Measurements from ENCODE around the gene LRFN2. TPM values are rescaled to one million over a fixed set of nuclear protein-coding genes. Genes with fewer than 3 reads are reported as not detected.

The LRFN2 gene
- total RNA-seq, 1 experiment from 2014 or later: 26.6 TPM

- Histone ChIP-seq H3K9me3 (ENCODE audit: low read depth, low read length, poor library complexity, severe bottlenecking) (no peaks in the 10 kb centered on the region), H3K27ac (ENCODE audit: low read depth, low read length, poor library complexity, severe bottlenecking) (peak overlapping the region; percentile 86), H3K4me3 (ENCODE audit: low read depth, low read length, poor library complexity, severe bottlenecking) (no peak overlapping the region), H3K36me3 (ENCODE audit: insufficient read depth, low read length, poor library complexity, severe bottlenecking) (no peaks in the 10 kb centered on the region), H3K4me1 (ENCODE audit: insufficient read depth, low read length, poor library complexity, severe bottlenecking) (peaks cover 93% of the 10 kb centered on the region), H3K27me3 (replicated peaks; ENCODE audit: insufficient read depth, low read depth, low read length, poor library complexity) (no peaks in the 10 kb centered on the region)
- DNase-seq (ENCODE audit: low spot score): no peak
- CTCF ChIA-PET: no interaction called here
- BruUV-seq (replicated peaks): no TSS peak
- TF ChIP-seq CTCF (conservative IDR thresholded peaks at IDR 0.05; ENCODE audit: low read depth, low read length) (no peak), EZH2 (IDR thresholded peaks at IDR 0.05; ENCODE audit: borderline replicate concordance, low read depth, low read length, poor library complexity, severe bottlenecking) (no peak)
- POLR2A ChIA-PET (ENCODE audit: low non-redundant PET): interaction anchor here (0.7 kb wide), 1 partner anchor 36 kb away, joined by 3 read pairs; no protein-coding TSS in a partner anchor
- intact Hi-C loops (cut with micrococcal nuclease; ENCODE audit: unreplicated experiment): loop anchor here (2.0 kb wide), 2 partner anchors 36 to 128 kb away; no protein-coding TSS in a partner anchor
Measured at GRCh38 chr6:40441150-40441549, 146.0 kb downstream of the LRFN2 start.

- TF ChIP-seq EZH2 (IDR thresholded peaks at IDR 0.05; ENCODE audit: borderline replicate concordance, low read depth, low read length, poor library complexity, severe bottlenecking) (no peak), CTCF (conservative IDR thresholded peaks at IDR 0.05; ENCODE audit: low read depth, low read length) (no peak)
- intact Hi-C loops (cut with micrococcal nuclease; ENCODE audit: unreplicated experiment): loop anchor here (2.0 kb wide), 2 partner anchors 37 to 129 kb away; no protein-coding TSS in a partner anchor
- Histone ChIP-seq H3K4me1 (ENCODE audit: insufficient read depth, low read length, poor library complexity, severe bottlenecking) (peaks cover 88% of the 10 kb centered on the region), H3K27me3 (replicated peaks; ENCODE audit: insufficient read depth, low read depth, low read length, poor library complexity) (no peaks in the 10 kb centered on the region), H3K9me3 (ENCODE audit: low read depth, low read length, poor library complexity, severe bottlenecking) (no peaks in the 10 kb centered on the region), H3K27ac (ENCODE audit: low read depth, low read length, poor library complexity, severe bottlenecking) (peak overlapping the region; percentile 86), H3K36me3 (ENCODE audit: insufficient read depth, low read length, poor library complexity, severe bottlenecking) (no peaks in the 10 kb centered on the region), H3K4me3 (ENCODE audit: low read depth, low read length, poor library complexity, severe bottlenecking) (no peak overlapping the region)
- ChIA-PET POLR2A (ENCODE audit: low non-redundant PET) (interaction anchor here (0.7 kb wide), 1 partner anchor 404 kb away, joined by 3 read pairs; no protein-coding TSS in a partner anchor), CTCF (no interaction called here)
- BruUV-seq (replicated peaks): no TSS peak
- DNase-seq (ENCODE audit: low spot score): peak; percentile 68
Measured at GRCh38 chr6:40440053-40440452, 147.1 kb downstream of the LRFN2 start.

- Histone ChIP-seq H3K4me3 (ENCODE audit: low read depth, low read length, poor library complexity, severe bottlenecking) (no peak overlapping the region), H3K4me1 (ENCODE audit: insufficient read depth, low read length, poor library complexity, severe bottlenecking) (peaks cover 79% of the 10 kb centered on the region), H3K27ac (ENCODE audit: low read depth, low read length, poor library complexity, severe bottlenecking) (peak overlapping the region; percentile 86), H3K27me3 (replicated peaks; ENCODE audit: insufficient read depth, low read depth, low read length, poor library complexity) (no peaks in the 10 kb centered on the region), H3K36me3 (ENCODE audit: insufficient read depth, low read length, poor library complexity, severe bottlenecking) (no peaks in the 10 kb centered on the region), H3K9me3 (ENCODE audit: low read depth, low read length, poor library complexity, severe bottlenecking) (no peaks in the 10 kb centered on the region)
- intact Hi-C loops (cut with micrococcal nuclease; ENCODE audit: unreplicated experiment): no loop called here
- TF ChIP-seq CTCF (conservative IDR thresholded peaks at IDR 0.05; ENCODE audit: low read depth, low read length) (no peak), EZH2 (IDR thresholded peaks at IDR 0.05; ENCODE audit: borderline replicate concordance, low read depth, low read length, poor library complexity, severe bottlenecking) (no peak)
- POLR2A ChIA-PET (ENCODE audit: low non-redundant PET): no interaction called here
- CTCF ChIA-PET: no interaction called here
- peak; percentile 93 for DNase-seq (ENCODE audit: low spot score)
- BruUV-seq (replicated peaks): no TSS peak
Measured at GRCh38 chr6:40439026-40439800, 148.0 kb downstream of the LRFN2 start.
